Ovary (tissue), 9 donors: ENCODE measurements around the gene PTX3. TPM values are rescaled to one million over a fixed set of nuclear protein-coding genes. Genes with fewer than 3 reads are reported as not detected.

Source experiments
- DNase-seq, 5 donors: peaks; one replicate each; pipeline ENCODE4 v3.0.0-alpha.2; 2019 to 2020
- H3K27ac ChIP-seq, 2 donors: fragments of 200-600 bp; one replicate each; pipeline versions ENCODE4 v1.5.1 to v1.8.0; 2019 to 2022
- H3K27me3 ChIP-seq: fragments of 200-600 bp; one replicate; pipeline ENCODE4 v1.8.0; 2022
- H3K36me3 ChIP-seq: fragments of 200-600 bp; sonication (generic); one replicate; pipeline ENCODE4 v1.5.1; 2019
- H3K4me1 ChIP-seq: one replicate; pipeline ENCODE4 v1.8.1; 2013; ENCODE audit warnings: mild to moderate bottlenecking, moderate library complexity; ENCODE audit not compliant: insufficient read depth
- H3K4me3 ChIP-seq: fragments of 200-600 bp; sonication (generic); one replicate; pipeline ENCODE4 v1.5.1; 2017
- H3K9me3 ChIP-seq, 2 donors: fragments of 200-600 bp in 1 of 2; sonication (generic) in 1 of 2; one replicate each; pipeline versions ENCODE4 v1.5.1 to v1.8.1; 2013 to 2019; ENCODE audit warnings: mild to moderate bottlenecking in 1 of 2, moderate library complexity in 1 of 2
- EP300 ChIP-seq: sonication (generic); formaldehyde crosslinking; IDR thresholded peaks from one replicate; pipeline ENCODE4 v1.6.1; 2017; ENCODE audit warnings: antibody characterized with exemption
- POLR2A ChIP-seq: fragments of 450-650 bp; IDR thresholded peaks from one replicate; pipeline ENCODE4 v1.6.1; 2017; ENCODE audit warnings: antibody characterized with exemption, mild to moderate bottlenecking, moderate library complexity
- WGBS, 3 donors: extraction: QIAGEN DNeasy Blood & Tissue Kit in 1 of 3; methylation state at CpG; one replicate each; pipeline versions ENCODE4 v1.1.5 to v1.1.7; 2013 to 2017; 5-methylcytosine and 5-hydroxymethylcytosine counted together
- intact Hi-C, 4 donors: fragments of 100-400 bp; cut with DNase I; formaldehyde crosslinking; loops; one replicate each; pipeline versions ENCODE4 v1.11.0 to v1.15.1; 2022 to 2023
- polyA plus RNA-seq, 2 donors: library from polyadenylated mRNA; stranded (reverse); fragments of 200-250 nt in 1 of 2; fragments of 350-450 nt in 1 of 2; fragmentation: Illumina TruSeq in 1 of 2; extraction: RNeasy Lipid Tissue Mini Kit (QIAGEN cat#74804) in 1 of 2; gene quantifications; one replicate each; pipeline ENCODE4 v1.2.3, GENCODE V29; 2013 to 2014
- total RNA-seq, 7 donors: library from RNA; depleted of rRNA in 2 of 7; stranded (reverse); fragments of >200 nt in 2 of 7; fragmentation: NEBNext Ultra II Directional in 3 of 7; extraction: Animal tissue kit (Norgen Biotek cat#: 25700) in 3 of 7; gene quantifications; one replicate each; pipeline versions ENCODE4 v1.1.0 to v1.2.4, GENCODE V29; 2016 to 2023
- TF ChIP-seq, protein P1 (sequence below), 3 donors: fragments of 450-650 bp in 2 of 3; fragments of 200-600 bp in 1 of 3; IDR thresholded peaks; one replicate each; pipeline versions ENCODE4 v1.5.1 to v1.8.0; 2016 to 2022; ENCODE audit warnings: antibody characterized with exemption in 3 of 3, mild to moderate bottlenecking in 1 of 3
- donor health status: DM: no; HTN: no; CAD: no; lungs with moderate emphysema.
- donor health status: DM: no; HTN: no; CAD: no.
- donor health status: Bipolar disorder and iron deficiency.
- donor health status: DM: yes; HTN: yes; CAD: no.
- donor health status: DM: no; HTN: no; CAD: no.
- donor health status: DM: yes; HTN: yes; CAD: no.

The PTX3 gene
- total and polyA plus RNA-seq, 9 donors = 0.61 to 3.0 (median 1.7) TPM; not detected in 1

DNA sequence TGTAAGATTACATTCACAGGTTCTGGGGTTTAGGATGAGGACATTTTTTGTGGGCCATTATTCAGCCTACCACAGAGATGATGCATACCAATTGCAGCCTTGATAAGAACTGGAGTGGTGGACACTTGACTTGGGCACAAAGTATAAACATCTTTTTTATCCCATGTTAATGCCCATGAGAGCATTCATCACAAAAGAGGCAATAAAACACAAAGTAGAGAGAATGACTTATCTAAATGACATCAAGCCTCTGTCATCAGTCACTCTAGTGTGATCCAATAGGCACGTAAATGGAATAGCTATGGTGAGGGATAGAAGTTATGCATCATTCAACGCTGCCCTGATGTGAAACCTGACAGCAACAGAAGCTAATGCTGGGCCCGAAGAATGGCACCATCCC lies 40.8 kb downstream of the PTX3 start:
- TF ChIP-seq, protein P1, sequence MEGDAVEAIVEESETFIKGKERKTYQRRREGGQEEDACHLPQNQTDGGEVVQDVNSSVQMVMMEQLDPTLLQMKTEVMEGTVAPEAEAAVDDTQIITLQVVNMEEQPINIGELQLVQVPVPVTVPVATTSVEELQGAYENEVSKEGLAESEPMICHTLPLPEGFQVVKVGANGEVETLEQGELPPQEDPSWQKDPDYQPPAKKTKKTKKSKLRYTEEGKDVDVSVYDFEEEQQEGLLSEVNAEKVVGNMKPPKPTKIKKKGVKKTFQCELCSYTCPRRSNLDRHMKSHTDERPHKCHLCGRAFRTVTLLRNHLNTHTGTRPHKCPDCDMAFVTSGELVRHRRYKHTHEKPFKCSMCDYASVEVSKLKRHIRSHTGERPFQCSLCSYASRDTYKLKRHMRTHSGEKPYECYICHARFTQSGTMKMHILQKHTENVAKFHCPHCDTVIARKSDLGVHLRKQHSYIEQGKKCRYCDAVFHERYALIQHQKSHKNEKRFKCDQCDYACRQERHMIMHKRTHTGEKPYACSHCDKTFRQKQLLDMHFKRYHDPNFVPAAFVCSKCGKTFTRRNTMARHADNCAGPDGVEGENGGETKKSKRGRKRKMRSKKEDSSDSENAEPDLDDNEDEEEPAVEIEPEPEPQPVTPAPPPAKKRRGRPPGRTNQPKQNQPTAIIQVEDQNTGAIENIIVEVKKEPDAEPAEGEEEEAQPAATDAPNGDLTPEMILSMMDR (IDR thresholded peaks at IDR 0.05) = no peak
- intact Hi-C loops = no loop called here

DNA sequence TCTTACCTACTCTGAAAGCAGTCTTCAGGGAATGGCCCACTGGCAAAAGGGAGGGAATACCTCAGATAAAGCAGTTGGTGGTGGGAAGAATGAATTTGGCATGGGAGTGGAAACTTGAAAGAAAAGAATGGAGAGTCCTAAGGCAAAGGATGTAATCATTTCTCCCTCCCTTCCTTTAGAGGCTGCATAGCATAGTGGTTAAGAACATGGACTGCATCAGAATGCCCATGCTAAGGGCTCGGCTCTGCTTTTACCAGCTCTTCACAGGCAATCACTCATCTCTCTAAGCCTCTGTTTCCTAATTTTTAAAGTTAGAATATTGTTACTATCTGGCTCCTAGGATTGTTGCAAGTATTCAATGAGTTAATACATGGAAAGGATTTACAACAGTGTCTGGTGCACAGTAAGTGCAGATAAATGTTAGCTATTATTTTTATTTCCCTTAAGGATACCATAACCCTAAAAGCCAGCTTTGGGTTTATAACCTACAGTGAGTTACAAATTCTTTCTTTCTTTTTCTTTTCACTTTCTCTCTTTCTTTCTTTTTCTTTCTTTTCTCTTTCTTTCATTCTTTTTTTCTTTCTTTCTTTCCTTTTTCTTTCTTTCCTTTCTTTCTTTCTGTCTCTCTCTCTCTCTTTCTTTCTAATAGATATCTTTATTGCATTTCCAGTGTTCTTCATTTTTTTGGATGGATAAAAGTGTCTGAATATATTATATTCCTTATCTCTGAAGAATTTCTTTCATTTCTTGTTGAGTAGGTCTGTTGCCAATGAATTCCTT lies 43.0 kb downstream of the PTX3 start:
- WGBS, 3 donors = 82 to 89% (median 89%) methylated on average over 1 of the region's 1 CpG
- Histone ChIP-seq H3K9me3 (no peaks in the 10 kb centered on the region), H3K27ac (no peak overlapping the region), H3K4me1 (no peaks in the 10 kb centered on the region), H3K27me3 (no peaks in the 10 kb centered on the region), H3K4me3 (no peak overlapping the region), H3K36me3 (no peaks in the 10 kb centered on the region)
- intact Hi-C loops = no loop called here
- TF ChIP-seq, protein P1 (IDR thresholded peaks at IDR 0.05) = no peak
- TF ChIP-seq EP300 = no peak
- no peak for TF ChIP-seq POLR2A
- no peak for DNase-seq

More for the DNA sequence above, 40.8 kb downstream of the PTX3 start:
- H3K36me3 ChIP-seq = no peaks in the 10 kb centered on the region
- no peak for DNase-seq
- no peaks in the 10 kb centered on the region for H3K9me3 ChIP-seq
- no peaks in the 10 kb centered on the region for H3K4me1 ChIP-seq
- H3K27ac ChIP-seq = no peak overlapping the region
- no peaks in the 10 kb centered on the region for H3K27me3 ChIP-seq
- 69 to 94% (median 86%) methylated on average over 3 of the region's 3 CpGs for WGBS, 3 donors
- no peak overlapping the region for H3K4me3 ChIP-seq

GRCh38 chr3:157487339-157487738 lies 50.7 kb downstream of the PTX3 start:
- Histone ChIP-seq H3K9me3 (no peaks in the 10 kb centered on the region), H3K36me3 (no peaks in the 10 kb centered on the region), H3K27ac (no peak overlapping the region), H3K4me3 (no peak overlapping the region), H3K27me3 (no peaks in the 10 kb centered on the region), H3K4me1 (no peaks in the 10 kb centered on the region)
- WGBS, 3 donors = 78 to 87% (median 82%) methylated on average over 1 of the region's 1 CpG
- DNase-seq = no peak
- intact Hi-C loops = no loop called here
- TF ChIP-seq, protein P1 (IDR thresholded peaks at IDR 0.05) = no peak
- TF ChIP-seq EP300 (no peak), POLR2A (no peak)

DNA sequence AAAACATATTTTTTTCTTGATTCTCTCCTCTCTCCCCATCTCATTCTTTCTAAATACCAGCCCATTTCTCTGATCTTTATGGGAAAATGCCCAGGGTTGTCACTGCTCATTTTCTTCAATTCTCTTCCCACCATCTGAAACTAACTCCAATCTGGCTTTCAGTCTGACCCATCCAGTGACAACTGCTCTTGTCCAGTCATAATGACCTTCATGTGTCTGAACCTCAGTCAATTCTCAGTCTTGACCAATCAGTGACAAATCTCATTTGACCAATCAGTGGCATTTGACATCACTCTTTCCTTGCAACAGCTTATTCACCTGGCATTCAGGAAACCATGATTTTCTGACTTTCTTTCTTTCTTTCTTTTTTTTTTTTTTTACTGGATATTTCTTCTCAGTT lies 51.5 kb downstream of the PTX3 start:
- Histone ChIP-seq H3K9me3 (no peaks in the 10 kb centered on the region), H3K27ac (no peak overlapping the region), H3K36me3 (no peaks in the 10 kb centered on the region), H3K27me3 (no peaks in the 10 kb centered on the region), H3K4me3 (no peak overlapping the region), H3K4me1 (no peaks in the 10 kb centered on the region)
- DNase-seq = no peak
- intact Hi-C loops = no loop called here
- TF ChIP-seq, protein P1 (IDR thresholded peaks at IDR 0.05) = no peak
- TF ChIP-seq EP300 (no peak), POLR2A (no peak)
